ENCODE results near the gene SH3TC2.

The SH3TC2 gene

DNA sequence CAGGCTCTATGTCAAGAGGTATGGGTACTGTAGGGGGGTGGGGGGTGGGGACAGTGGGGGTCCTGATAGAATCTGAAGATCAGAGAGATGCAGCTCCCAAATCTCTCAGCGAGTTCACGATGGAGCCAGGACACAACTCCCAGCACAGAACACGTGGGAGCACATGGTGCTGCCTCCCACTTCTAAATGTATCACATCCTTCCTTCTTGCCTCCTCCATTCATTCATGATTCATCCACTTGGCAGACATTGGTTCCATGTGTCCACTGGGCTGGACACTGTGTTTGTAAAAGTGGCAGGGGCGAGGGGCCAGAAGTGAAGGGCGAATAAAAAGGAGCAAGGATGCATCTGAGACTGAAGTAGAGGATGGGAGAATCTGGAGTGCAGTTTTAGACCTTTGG is 33.9 kb downstream of the SH3TC2 start:
- DNase-seq (ENCODE audit: low read depth) = no peak

DNA sequence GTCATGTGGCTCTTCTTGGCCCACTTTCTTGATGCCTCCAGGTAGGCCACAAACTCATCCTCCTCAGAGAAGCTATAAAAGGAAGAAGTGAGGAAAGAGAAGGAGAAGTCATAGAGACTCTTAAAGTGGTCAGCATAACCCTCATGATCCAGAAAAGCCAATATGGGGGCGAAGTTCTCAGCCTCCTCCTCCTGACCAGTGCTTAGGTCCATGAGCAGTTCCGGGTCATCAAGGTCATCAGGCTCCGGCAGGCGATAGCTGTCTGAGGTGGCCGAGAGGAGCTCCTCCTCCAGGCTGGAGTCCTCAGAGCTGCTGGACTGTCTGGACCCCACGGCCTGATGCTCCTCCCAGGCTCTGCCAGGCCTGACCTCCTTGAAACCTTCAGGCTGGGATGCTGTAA is 34.7 kb downstream of the SH3TC2 start:
- DNase-seq (ENCODE audit: low read depth) = no peak

- DNase-seq (ENCODE audit: low read depth) = no peak
Observed at GRCh38 chr5:149027636-149028035, 35.2 kb downstream of the SH3TC2 start.

DNA sequence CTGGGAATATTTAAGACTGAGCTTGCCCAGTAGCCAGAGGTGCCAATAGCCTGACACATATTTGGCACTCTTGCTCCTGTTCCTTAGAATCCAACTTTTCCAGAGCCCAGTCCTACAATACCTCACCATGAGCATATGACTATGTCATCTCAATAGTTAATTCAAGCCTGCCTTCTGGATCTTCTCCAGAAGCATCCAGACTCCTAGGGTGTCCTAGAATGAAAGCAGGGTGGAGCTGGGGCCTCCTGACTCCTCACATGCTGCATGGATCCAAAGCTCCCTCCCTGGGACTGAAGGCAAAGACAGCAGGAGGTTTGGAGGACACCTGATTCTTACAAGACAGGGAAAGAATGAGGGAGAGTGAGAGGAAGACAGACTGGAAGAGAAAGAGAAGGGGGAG is 37.9 kb downstream of the SH3TC2 start:
- no peak for DNase-seq (ENCODE audit: low read depth)

GRCh38 chr5:149024477-149024876 is 38.4 kb downstream of the SH3TC2 start:
- no peak for DNase-seq (ENCODE audit: low read depth)

- DNase-seq (ENCODE audit: low read depth) = no peak
Observed at GRCh38 chr5:149022200-149022599, 40.7 kb downstream of the SH3TC2 start.

DNA sequence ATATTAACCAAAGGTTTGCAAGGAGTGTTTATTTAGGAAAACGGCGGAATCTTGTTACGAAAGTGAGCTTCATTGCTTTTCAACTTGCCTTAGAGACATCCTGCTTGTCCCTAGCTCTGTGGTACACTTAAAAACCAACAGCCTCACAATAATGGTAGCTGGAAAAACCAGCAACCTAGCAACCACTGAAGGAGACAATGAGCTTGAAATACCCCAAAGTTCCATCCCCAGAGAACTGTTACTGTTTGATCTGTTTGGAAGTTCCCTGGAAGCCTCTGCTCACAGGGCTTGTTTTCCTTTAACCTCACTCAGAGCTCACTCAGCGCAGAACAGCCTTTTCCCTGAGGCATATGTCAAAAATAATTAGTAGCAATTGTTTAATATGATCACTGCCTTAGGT is 43.2 kb downstream of the SH3TC2 start:
- DNase-seq (ENCODE audit: low read depth) = no peak

- DNase-seq (ENCODE audit: low read depth) = no peak
Observed at GRCh38 chr5:149018909-149019443, 43.9 kb downstream of the SH3TC2 start.

GRCh38 chr5:149017636-149018035 is 45.2 kb downstream of the SH3TC2 start:
- no peak for DNase-seq (ENCODE audit: low read depth)

- no peak for DNase-seq (ENCODE audit: low read depth)
Observed at GRCh38 chr5:149015561-149015960, 47.3 kb downstream of the SH3TC2 start.

DNA sequence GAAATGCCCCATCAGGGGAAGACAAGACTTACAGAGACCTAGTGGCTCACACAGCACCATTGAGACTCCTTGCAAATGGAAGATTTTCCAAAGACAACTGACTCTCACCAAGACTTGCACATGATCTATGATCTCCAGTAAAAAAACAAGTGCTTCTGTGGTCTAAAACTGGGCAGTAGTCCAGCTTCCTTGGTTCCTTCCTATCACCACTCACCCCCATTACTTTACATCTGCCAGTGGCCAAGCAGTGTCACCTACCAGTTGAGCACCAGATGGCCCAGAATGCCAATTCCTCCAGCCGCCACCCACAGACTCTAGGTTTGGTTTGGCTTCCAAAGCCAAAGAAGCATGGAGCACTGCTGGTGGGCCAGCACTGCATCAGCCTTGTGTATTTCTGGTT is 47.7 kb downstream of the SH3TC2 start:
- no peak for DNase-seq (ENCODE audit: low read depth)

GRCh38 chr5:149014571-149015031 is 48.3 kb downstream of the SH3TC2 start:
- DNase-seq (ENCODE audit: low read depth) = no peak

- DNase-seq (ENCODE audit: low read depth) = no peak
Observed at GRCh38 chr5:149013796-149014195, 49.1 kb downstream of the SH3TC2 start.

GRCh38 chr5:149012350-149012749 is 50.5 kb downstream of the SH3TC2 start:
- no peak for DNase-seq (ENCODE audit: low read depth)

- no peak for DNase-seq (ENCODE audit: low read depth)
Observed at GRCh38 chr5:149011728-149012127, 51.1 kb downstream of the SH3TC2 start.

DNA sequence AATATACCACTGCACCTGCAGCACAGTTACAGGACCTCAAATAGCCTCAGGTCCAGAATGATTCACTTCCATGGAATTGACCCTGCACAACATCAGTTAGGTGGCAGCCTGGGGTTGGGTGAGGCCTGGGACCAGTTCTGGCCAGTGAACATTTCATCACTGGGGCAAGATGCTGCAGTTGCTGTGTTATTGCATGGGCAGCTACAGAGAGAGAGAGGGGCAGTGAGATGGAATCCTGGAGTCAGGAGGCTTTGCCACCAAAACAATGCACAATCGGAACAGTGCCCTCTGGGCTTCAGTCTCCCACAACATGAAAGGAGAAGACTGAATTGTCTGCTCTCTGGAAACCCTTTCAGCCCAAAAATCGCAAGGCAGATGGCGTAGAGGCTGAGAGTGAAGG is 51.8 kb downstream of the SH3TC2 start:
- DNase-seq (ENCODE audit: low read depth) = no peak

DNA sequence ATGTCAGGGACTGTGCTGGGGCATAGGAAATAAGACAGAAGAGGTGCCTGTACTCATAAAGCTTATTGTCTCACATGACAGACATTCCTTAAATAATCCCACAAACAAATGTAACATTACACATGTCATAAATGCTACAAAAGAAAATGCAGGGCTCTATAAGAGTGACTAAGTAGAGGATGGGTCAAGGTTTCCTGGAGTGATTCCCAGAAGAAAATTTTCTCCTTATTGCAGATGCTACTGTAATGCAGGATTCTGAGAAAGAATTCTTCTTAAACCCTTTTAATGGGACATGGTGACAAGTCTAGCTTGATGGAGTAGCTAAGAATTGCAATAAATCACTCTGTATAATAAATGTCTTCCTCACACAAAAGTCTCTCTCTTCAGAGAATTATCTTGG is 55.7 kb downstream of the SH3TC2 start:
- DNase-seq (ENCODE audit: low read depth) = no peak

DNA sequence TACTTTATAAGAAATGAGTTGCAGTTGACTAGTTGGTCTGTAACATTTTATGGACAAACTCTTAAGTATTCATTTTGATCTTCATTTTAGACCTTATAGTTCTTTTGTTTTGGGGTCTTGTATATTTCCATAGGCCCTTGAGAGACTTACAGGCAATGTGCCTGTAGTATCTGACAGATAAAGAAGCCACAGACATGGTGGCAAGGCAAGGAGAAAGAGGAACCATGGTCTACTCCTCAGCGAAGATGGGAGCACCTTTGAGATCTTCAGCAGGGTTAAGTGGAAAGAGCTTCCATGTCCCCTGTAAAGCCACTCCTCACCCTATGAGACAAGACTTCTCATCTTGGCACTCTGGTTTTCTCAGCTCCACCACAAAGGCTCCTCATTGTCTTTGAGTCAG is 56.4 kb downstream of the SH3TC2 start:
- DNase-seq (ENCODE audit: low read depth) = no peak

GRCh38 chr5:149005077-149005892 is 57.6 kb downstream of the SH3TC2 start:
- no peak for DNase-seq (ENCODE audit: low read depth)

- no peak for DNase-seq (ENCODE audit: low read depth)
Observed at GRCh38 chr5:149004559-149004958, 58.3 kb downstream of the SH3TC2 start.

- DNase-seq (ENCODE audit: low read depth) = no peak
Observed at GRCh38 chr5:149002761-149003689, 59.8 kb downstream of the SH3TC2 start.

DNA sequence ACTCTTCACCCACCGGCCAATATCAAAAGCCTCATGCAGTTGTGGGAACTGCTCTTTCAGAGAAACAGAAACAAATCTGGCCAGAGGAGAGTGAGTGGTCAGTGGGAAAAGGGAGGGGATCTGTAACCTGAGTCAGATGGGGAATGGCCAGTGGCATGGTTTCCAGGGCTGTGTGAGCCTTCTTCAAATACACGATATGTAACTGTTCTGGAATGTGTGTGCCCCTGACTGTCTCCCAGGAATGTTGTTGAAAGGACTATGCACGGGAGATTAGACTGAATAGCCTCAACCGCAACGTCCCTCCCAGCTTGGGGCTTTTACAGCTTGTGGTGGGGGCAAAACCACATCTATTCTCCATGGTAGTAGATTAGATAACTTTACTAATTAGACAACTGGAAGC is 60.8 kb downstream of the SH3TC2 start:
- no peak for DNase-seq (ENCODE audit: low read depth)

DNA sequence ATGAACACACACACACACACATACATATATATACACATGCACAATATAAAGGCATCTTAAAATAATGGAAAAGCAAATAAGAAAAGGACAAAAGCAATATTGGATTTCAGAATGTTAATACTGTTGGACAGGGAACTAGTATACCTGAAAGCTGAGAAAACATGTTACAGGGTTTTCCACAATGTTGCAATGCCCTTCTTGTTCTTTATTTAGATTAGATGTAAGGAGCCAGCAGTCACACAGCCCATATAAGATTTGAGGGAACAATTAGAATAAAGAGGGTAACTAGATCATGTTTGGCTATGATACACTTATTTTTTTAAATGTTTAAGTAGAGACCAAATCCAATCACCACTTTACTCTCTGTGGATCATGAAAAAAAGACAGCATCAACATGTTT is 61.7 kb downstream of the SH3TC2 start:
- DNase-seq (ENCODE audit: low read depth) = no peak
